EH (cell line): Measurements from ENCODE around the gene EXOC6B.

Experiments used
- DNase-seq: peaks from one replicate; pipeline ENCODE4 v3.0.0-alpha.2; 2015; ENCODE audit warnings: low read depth

EXOC6B gene

DNA sequence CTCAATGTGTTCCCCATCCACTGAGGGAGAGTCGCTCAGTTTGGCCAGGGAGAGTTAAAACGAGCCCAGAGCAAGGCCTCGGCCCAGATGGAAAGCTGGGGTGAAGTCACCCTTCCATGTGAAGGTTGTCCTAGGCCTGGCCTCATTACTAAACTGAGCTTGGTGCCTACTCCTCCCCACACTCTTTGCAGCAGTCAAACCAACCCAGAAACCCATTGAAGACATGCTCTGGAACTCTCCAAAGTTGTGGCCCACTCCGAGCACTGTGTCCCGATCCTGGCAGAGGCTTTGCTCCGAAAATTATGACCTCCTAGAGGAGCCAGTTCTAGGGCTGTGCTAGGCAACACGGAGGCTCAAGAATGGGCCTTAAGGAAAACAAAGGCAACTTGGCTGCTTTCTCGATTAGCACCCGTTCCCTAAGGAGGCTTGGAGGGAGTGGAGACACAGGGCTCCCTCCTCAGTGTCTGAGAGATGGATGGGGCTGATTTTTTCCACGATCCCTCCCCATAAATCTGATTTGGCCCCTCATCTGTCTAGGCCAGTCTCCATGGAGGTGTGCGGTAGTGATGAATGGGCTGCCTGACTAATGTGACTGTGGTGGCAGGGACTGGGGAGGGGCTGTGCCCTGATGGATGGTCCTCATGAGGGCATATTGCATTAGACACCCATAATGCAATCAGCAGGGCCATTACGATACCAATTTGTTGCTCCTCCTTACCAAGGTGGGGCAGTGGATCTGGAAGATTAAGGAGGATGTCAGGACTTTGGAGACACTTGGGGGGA, 666.4 kb downstream of the EXOC6B start:
- no peak for DNase-seq

GRCh38 chr2:72157871-72158771, 667.7 kb downstream of the EXOC6B start:
- no peak for DNase-seq

- DNase-seq: no peak
Observed at GRCh38 chr2:72156872-72157271, 669.0 kb downstream of the EXOC6B start.

DNA sequence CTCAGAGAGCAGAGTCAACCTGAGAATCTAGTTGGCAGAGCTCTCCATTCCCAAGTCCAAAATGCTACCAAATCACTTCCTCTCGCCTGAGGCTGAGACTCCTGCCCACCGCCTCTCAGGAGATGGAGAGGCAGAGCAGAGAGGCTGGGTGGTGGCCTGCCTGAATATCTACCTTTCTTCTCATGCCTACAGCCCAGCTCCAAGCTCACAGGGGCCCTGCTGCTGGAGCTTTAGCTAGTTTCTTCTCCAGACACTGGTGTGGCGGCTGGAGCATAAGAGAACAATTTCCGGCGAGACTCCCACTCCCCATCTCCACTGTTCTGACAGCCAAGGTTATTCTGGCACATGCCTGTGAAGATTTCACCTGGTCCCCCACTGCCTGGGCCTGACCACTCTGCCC, 670.1 kb downstream of the EXOC6B start:
- no peak for DNase-seq

DNA sequence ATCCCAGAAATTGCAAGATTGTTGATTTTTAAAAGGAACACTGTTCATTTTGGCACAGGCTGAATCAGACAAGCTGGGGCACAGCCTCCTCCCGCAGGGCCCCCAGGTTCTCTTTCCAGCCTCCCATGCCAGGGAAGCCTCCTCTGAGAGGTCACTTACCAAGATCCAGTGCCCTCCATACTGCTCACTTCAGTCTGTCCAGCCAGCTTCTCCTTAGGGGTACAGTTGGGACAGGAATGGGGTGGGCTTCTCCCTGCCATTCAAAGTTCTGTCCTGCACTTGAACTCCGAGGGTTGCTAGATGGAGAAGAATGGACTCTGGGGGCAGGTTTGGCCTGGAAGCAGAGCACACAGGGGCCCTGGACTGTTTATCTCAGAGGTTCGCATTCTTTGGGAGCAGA, 670.7 kb downstream of the EXOC6B start:
- DNase-seq: no peak

- no peak for DNase-seq
Observed at GRCh38 chr2:72154386-72154975, 671.4 kb downstream of the EXOC6B start.

- DNase-seq: no peak
Observed at GRCh38 chr2:72153924-72154323, 671.9 kb downstream of the EXOC6B start.

DNA sequence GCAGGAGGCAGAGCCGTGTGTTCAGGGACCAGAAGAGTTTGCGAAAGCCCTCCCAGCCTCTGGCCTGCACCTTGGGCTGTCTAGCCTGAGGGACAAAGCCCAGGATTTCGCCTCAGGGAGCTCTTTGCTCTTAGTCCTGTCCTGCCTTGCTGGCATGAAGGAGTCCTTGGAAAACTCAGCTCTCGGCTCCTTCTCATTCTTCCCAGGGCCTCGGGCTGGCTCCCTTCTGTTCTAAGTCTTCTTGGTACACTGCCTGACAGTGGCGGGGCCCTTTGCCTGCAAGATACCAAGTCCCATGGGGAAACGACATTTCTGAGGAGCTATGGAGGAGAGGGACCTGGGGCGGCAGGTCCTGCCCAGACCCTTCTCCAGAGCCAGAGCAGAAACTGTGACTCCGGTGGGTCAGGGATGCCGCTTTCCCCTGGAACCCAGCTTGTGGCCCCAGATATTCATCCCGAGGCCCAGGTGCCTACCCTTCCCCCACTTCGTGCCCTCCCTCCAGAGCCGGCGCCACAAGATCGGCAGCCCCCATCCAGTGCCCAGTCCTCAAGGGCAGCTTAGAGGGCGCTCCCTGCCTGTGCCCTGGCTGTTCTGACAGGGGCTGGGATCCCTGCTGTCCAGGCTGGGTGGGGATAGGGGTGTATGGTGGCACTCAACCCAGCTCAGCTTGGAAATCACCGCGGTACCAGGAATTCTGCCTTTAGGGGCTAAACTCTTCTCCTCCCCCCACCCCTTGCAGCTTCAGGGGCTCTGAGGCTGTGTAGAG, 672.6 kb downstream of the EXOC6B start:
- no peak for DNase-seq

GRCh38 chr2:72150861-72151356, 674.9 kb downstream of the EXOC6B start:
- no peak for DNase-seq

GRCh38 chr2:72150157-72150860, 675.5 kb downstream of the EXOC6B start:
- DNase-seq: peak; percentile 78

GRCh38 chr2:72149556-72150156, 676.2 kb downstream of the EXOC6B start:
- no peak for DNase-seq

GRCh38 chr2:72148837-72149555, 676.8 kb downstream of the EXOC6B start:
- DNase-seq: peak; percentile 27

GRCh38 chr2:72148003-72148836, 677.6 kb downstream of the EXOC6B start:
- DNase-seq: no peak

- DNase-seq: no peak
Observed at GRCh38 chr2:72147303-72147971, 678.4 kb downstream of the EXOC6B start, which contains the start of gene CYP26B1. CYP26B1 (minus strand) TSS chr2:72147862; CDS start chr2:72147834, 28 bp downstream.

DNA sequence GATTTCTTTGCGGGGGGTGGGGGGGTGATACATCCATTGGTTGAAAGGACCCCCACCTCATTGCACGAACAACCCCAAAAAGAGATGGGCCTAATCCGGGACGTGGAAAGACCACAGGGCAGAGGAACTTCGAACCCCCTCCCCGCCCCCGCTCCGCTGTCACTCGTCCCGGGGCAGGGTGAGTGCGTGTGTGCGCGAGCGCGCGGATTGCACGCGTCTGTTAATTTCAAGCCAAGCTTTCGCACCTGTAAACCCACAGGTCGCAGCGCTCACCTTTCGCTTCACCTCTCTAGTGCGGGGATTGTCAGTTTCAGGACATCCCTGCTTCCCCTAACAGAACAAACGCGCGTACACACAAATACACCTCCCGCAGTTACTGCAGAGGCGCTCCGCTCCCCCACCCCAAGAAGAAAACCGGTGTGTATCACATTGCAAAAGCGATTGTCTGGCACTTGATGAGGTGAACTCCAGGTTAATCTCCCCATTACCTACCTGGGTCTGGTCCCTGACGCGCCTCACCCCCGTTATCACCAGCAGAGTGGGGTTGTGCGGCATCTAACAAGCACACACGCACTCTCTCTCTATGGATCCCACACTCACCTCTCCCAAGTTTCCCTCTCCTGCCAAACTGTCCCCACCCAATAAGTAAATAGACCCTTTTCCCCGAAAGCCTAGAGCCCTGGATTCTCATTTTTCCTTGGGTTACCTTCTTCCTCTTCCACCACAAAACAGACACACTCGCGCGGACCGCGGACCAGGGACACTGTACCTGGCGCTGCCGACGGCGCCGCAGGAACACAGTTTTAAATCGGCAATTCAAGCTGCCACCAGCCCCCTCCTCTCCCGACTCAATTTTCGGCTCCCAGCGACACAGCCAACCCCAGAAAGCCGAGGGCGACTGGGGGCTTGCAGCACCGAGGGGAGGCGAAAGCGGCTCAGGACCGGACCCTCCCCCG, 679.2 kb downstream of the EXOC6B start:
- DNase-seq: no peak

GRCh38 chr2:72145658-72146329, 680.0 kb downstream of the EXOC6B start:
- DNase-seq: no peak

- DNase-seq: no peak
Observed at GRCh38 chr2:72145289-72145657, 680.6 kb downstream of the EXOC6B start.
